HepG2 (cell line): ENCODE data around the gene SYAP1. TPM values are rescaled to one million over a fixed set of nuclear protein-coding genes. Genes with fewer than 3 reads are reported as not detected.

Experiments used
- ATAC-seq: fragments of 200-7000 bp; cut with Tn5 transposase; 3 replicates; pipeline ENCODE4 v1.9.1; 2020; ENCODE audit warnings: mild to moderate bottlenecking, moderate library complexity
- BruUV-seq: library from RNA; stranded (reverse); fragments of 400-500 nt; replicated peaks from 2 replicates; lab custom pipeline; 2021; lab: Mats Ljungman, UMichigan
- CTCF ChIA-PET: fragments of 300-600 bp; formaldehyde crosslinking; extraction: SDS; loops from one replicate; lab custom pipeline; 2021; ENCODE audit warnings: low total read pairs, inconsistent platforms, low intra/inter-chr PET ratio; lab: Yijun Ruan, JAX
- POLR2A ChIA-PET: fragments of 350-600 bp; sonication (Branson Sonifier 250); formaldehyde crosslinking; loops from one replicate; lab custom pipeline; 2020; ENCODE audit warnings: antibody characterized with exemption, inconsistent platforms; lab: Yijun Ruan, JAX
- DNase-seq: peaks from one replicate; pipeline ENCODE4 v3.0.0-alpha.2; 2015; ENCODE audit warnings: low spot score
- FAIRE-seq: peaks from 3 replicates; lab custom pipeline; 2011; peaks lifted over from hg19 to GRCh38; lab: Jason Lieb, UNC
- H2AFZ ChIP-seq: one replicate; pipeline ENCODE4 v1.6.1; 2011; ENCODE audit warnings: low read length, inconsistent platforms
- H3K27ac ChIP-seq: fragments of 300-600 bp; 3 replicates; pipeline ENCODE4 v1.8.0; 2011; ENCODE audit warnings: mixed run types, mild to moderate bottlenecking, mixed read lengths, low read length, inconsistent platforms; ENCODE audit not compliant: insufficient read depth; ENCODE audit errors: extremely low read length
- H3K27me3 ChIP-seq, 2 experiments: fragments of 200-600 bp in 1 of 2; 2 replicates in 1 of 2; 3 replicates in 1 of 2; pipeline versions ENCODE4 v1.6.0 to v1.8.0; 2011; ENCODE audit warnings: low read length in 2 of 2, mild to moderate bottlenecking in 2 of 2, moderate library complexity in 2 of 2, inconsistent platforms in 1 of 2; ENCODE audit not compliant: insufficient read depth in 2 of 2, control insufficient read depth in 1 of 2
- H3K36me3 ChIP-seq, 2 experiments: fragments of 200-600 bp in 1 of 2; replicated peaks in 1 of 2; 2 replicates in 1 of 2; 3 replicates in 1 of 2; pipeline versions ENCODE4 v1.5.1 to v1.8.0; 2011; ENCODE audit warnings: low read length in 2 of 2, inconsistent platforms in 1 of 2; ENCODE audit not compliant: insufficient read depth in 2 of 2, control insufficient read depth in 1 of 2
- H3K4me1 ChIP-seq: 2 replicates; pipeline ENCODE4 v1.5.1; 2012; ENCODE audit warnings: low read length, inconsistent platforms; ENCODE audit not compliant: insufficient read depth
- H3K4me2 ChIP-seq: 2 replicates; pipeline ENCODE4 v1.6.0; 2011; ENCODE audit warnings: low read depth, low read length, inconsistent platforms
- H3K4me3 ChIP-seq, 3 experiments: fragments of 200-600 bp in 1 of 3; sonication (generic), shearing (Covaris generic) in 1 of 3; replicated peaks in 1 of 3; 2 replicates each; pipeline ENCODE4 v1.5.1; 2011 to 2016; ENCODE audit warnings: low read length in 3 of 3, inconsistent platforms in 2 of 3, low read depth in 2 of 3, mild to moderate bottlenecking in 2 of 3, control low read depth in 1 of 3, mixed read lengths in 1 of 3; ENCODE audit not compliant: insufficient read depth in 1 of 3
- H3K79me2 ChIP-seq: one replicate; pipeline ENCODE4 v1.6.1; 2011; ENCODE audit warnings: low read length, inconsistent platforms; ENCODE audit not compliant: insufficient read depth
- H3K9ac ChIP-seq: 2 replicates; pipeline ENCODE4 v1.6.0; 2011; ENCODE audit warnings: mild to moderate bottlenecking, low read depth, low read length, inconsistent platforms; ENCODE audit not compliant: insufficient read depth
- H3K9me3 ChIP-seq: 2 replicates; pipeline ENCODE4 v1.5.1; 2012; ENCODE audit warnings: mild to moderate bottlenecking, low read length
- H4K20me1 ChIP-seq: 2 replicates; pipeline ENCODE4 v1.6.0; 2011; ENCODE audit warnings: inconsistent platforms, mild to moderate bottlenecking, low read length, moderate library complexity; ENCODE audit not compliant: insufficient read depth
- ATF4 ChIP-seq, 2 experiments: fragments of 450-650 bp in 1 of 2; sonication (generic) in 1 of 2; formaldehyde crosslinking; IDR thresholded peaks; 2 replicates each; pipeline versions ENCODE4 v1.5.0 to v1.8.0; 2020 to 2022; ENCODE audit warnings: mild to moderate bottlenecking in 1 of 2, missing genetic modification reagents in 1 of 2
- ATF7 ChIP-seq, 2 experiments: fragments of 450-650 bp in 1 of 2; sonication (generic) in 1 of 2; formaldehyde crosslinking in 1 of 2; IDR thresholded peaks; 2 replicates each; pipeline versions ENCODE4 v1.4.0 to v1.6.1; 2016 to 2020; ENCODE audit warnings: antibody characterized with exemption in 1 of 2, mild to moderate bottlenecking in 1 of 2, missing genetic modification reagents in 1 of 2
- HNF1A ChIP-seq, 2 experiments: sonication (generic) in 1 of 2; formaldehyde crosslinking in 1 of 2; IDR thresholded peaks; 2 replicates each; pipeline versions ENCODE4 v1.4.0 to v1.6.1; 2016 to 2020; ENCODE audit warnings: borderline replicate concordance in 1 of 2, low read depth in 1 of 2, mild to moderate bottlenecking in 1 of 2, missing genetic modification reagents in 1 of 2
- MIXL1 ChIP-seq: IDR thresholded peaks from 2 replicates; pipeline ENCODE4 v1.6.1; 2016
- SRSF4 ChIP-seq: fragments of 200-400 bp; formaldehyde crosslinking; IDR thresholded peaks from one replicate; pipeline ENCODE4 v1.6.1; 2018; ENCODE audit warnings: mild to moderate bottlenecking, low read depth, low read length, moderate library complexity; ENCODE audit not compliant: poor library complexity, severe bottlenecking
- TOPORS ChIP-seq: sonication (generic); formaldehyde crosslinking; IDR thresholded peaks from 2 replicates; pipeline ENCODE4 v1.8.0; 2023; ENCODE audit warnings: mild to moderate bottlenecking, missing genetic modification reagents
- ZGPAT ChIP-seq: IDR thresholded peaks from 2 replicates; pipeline ENCODE4 v1.6.1; 2016; ENCODE audit warnings: mild to moderate bottlenecking
- ZNF10 ChIP-seq: sonication (generic); formaldehyde crosslinking; IDR thresholded peaks from 2 replicates; pipeline ENCODE4 v1.4.0; 2020; ENCODE audit warnings: mild to moderate bottlenecking, low read depth, missing genetic modification reagents, borderline replicate concordance
- ZNF292 ChIP-seq: sonication (generic); formaldehyde crosslinking; IDR thresholded peaks from 2 replicates; pipeline ENCODE4 v1.8.1; 2022; ENCODE audit warnings: mild to moderate bottlenecking, low read depth, missing genetic modification reagents, borderline replicate concordance
- ZNF558 ChIP-seq: sonication (generic); formaldehyde crosslinking; IDR thresholded peaks from 2 replicates; pipeline ENCODE4 v1.9.0; 2022; ENCODE audit warnings: mild to moderate bottlenecking, missing genetic modification reagents, borderline replicate concordance
- ZNF724P ChIP-seq: sonication (generic); formaldehyde crosslinking; IDR thresholded peaks from 2 replicates; pipeline ENCODE4 v1.8.0; 2022; ENCODE audit warnings: missing genetic modification reagents, borderline replicate concordance
- ZNF839 ChIP-seq: sonication (generic); formaldehyde crosslinking; IDR thresholded peaks from 2 replicates; pipeline ENCODE4 v1.4.0; 2020; ENCODE audit warnings: missing genetic modification reagents, mild to moderate bottlenecking, borderline replicate concordance
- ZSCAN12 ChIP-seq: sonication (generic); formaldehyde crosslinking; IDR thresholded peaks from 2 replicates; pipeline ENCODE4 v1.9.0; 2021; ENCODE audit warnings: mild to moderate bottlenecking, missing genetic modification reagents
- WGBS: methylation state at CpG from one replicate; pipeline ENCODE4 v1.1.6; 2017; ENCODE audit warnings: low lambda C conversion rate; 5-methylcytosine and 5-hydroxymethylcytosine counted together
- in situ Hi-C: cut with HindIII; loops from 2 replicates; pipeline ENCODE4 v1.10.0; 2017; ENCODE audit warnings: low pct_unique_long_range_greater_than_20kb; ENCODE audit not compliant: extremely low pct_ligation_motif_present
- intact Hi-C: fragments of 100-400 bp; cut with micrococcal nuclease; formaldehyde crosslinking; loops from one replicate; pipeline ENCODE4 v1.10.0; 2022; ENCODE audit not compliant: unreplicated experiment
- polyA plus RNA-seq, 8 experiments: library from polyadenylated mRNA; depleted of rRNA in 3 of 8; stranded (reverse) in 7 of 8; unstranded in 1 of 8; fragments of >200 nt; fragmentation: Illumina TruSeq in 4 of 8; extraction: Trizol in 4 of 8; gene quantifications; 2 replicates each; pipeline versions ENCODE4 v1.2.1 to v1.2.3, GENCODE V29; 2011 to 2016; ENCODE audit warnings: low read depth in 4 of 8, missing spikeins in 1 of 8, mixed read lengths in 1 of 8; ENCODE audit not compliant: insufficient read depth in 1 of 8
- total RNA-seq, 5 experiments: library from RNA; depleted of rRNA; stranded (reverse); fragments of >200 nt; fragmentation: Illumina TruSeq; extraction: Trizol; gene quantifications; 2 replicates each; pipeline ENCODE4 v1.2.3, GENCODE V29; 2016; ENCODE audit warnings: low read depth in 1 of 5

SYAP1 gene
- total and polyA plus RNA-seq, 2 of the 13 experiments (the other 11 are each of a cell fraction or from before 2014, with no cell fraction given): 4.9 to 18.5 TPM

GRCh38 chrX:16687514-16687913 lies 31.9 kb upstream of the SYAP1 start:
- intact Hi-C loops (no loop called here), in situ Hi-C loops (no loop called here)
- no peak for TF ChIP-seq ZNF10 (CRISPR knock-in tag)
- TF ChIP-seq ZNF839 (CRISPR knock-in tag): no peak
- TF ChIP-seq ZNF292 (CRISPR knock-in tag): no peak
- TF ChIP-seq HNF1A (IDR thresholded peaks at IDR 0.05; ENCODE audit: low read depth): no peak
- TF ChIP-seq HNF1A (CRISPR knock-in tag; IDR thresholded peaks at IDR 0.05; ENCODE audit: borderline replicate concordance): no peak
- no peak for TF ChIP-seq MIXL1
- TF ChIP-seq TOPORS: no peak
- no peak for TF ChIP-seq ZNF558 (CRISPR knock-in tag)
- no peak for TF ChIP-seq ZGPAT (CRISPR knock-in tag)
- TF ChIP-seq ZSCAN12 (CRISPR knock-in tag): no peak
- TF ChIP-seq ZNF724P: no peak
- no peak for TF ChIP-seq ATF4 (CRISPR knock-in tag; IDR thresholded peaks at IDR 0.05)
- no peak for TF ChIP-seq ATF7 (IDR thresholded peaks at IDR 0.05)
- no peak for TF ChIP-seq ATF7 (CRISPR knock-in tag; IDR thresholded peaks at IDR 0.05)
- no peak for TF ChIP-seq SRSF4
- Histone ChIP-seq H3K9ac (no peak overlapping the region), H3K27me3 (no peaks in the 10 kb centered on the region), H3K9me3 (no peaks in the 10 kb centered on the region), H3K36me3 (peaks cover 8 to 16% of the 10 kb centered on the region in 2 experiments; a peak in 4 of 5 replicates), H3K79me2 (no peaks in the 10 kb centered on the region), H2AFZ (no peak overlapping the region), H3K4me1 (peaks cover 15% of the 10 kb centered on the region), H3K27ac (no peak overlapping the region), H3K4me3 (no peak overlapping the region), H4K20me1 (no peaks in the 10 kb centered on the region), H3K4me2 (no peak overlapping the region)
- CTCF ChIA-PET: no interaction called here
- 100% methylated on average over 3 of the region's 3 CpGs for WGBS
- BruUV-seq: no TSS peak
- ATAC-seq (no peak), FAIRE-seq (no peak), DNase-seq (no peak)
- POLR2A ChIA-PET: interaction anchor here (1.1 kb wide), 1 partner anchor 32 kb away, joined by 3 read pairs; the partner anchor contains the start of gene SYAP1
